T-helper 2 cell treated with Interferon-gamma antibody and Interleukin-4, amounts not matched to agents 100 ng/mL and 5 ng/mL, for 36 hours (primary cell): ENCODE results near the gene SUPT20HL1. TPM values are rescaled to one million over a fixed set of nuclear protein-coding genes. Genes with fewer than 3 reads are reported as not detected.
"Not testable (repeated sequence)": the region's sequence is repeated elsewhere in the genome, so short reads cannot be mapped to it uniquely, and the experiment has no call there.

ENCODE experiments used
- intact Hi-C: fragments of 100-400 bp; cut with micrococcal nuclease; formaldehyde crosslinking; loops from one replicate; pipeline ENCODE4 v1.15.1; 2023
- total RNA-seq: library from RNA; stranded (reverse); gene quantifications from 2 replicates; pipeline ENCODE4 v1.2.3, GENCODE V29; 2022

Gene SUPT20HL1
- total RNA-seq, 1 donor from 2014 or later: not detected

DNA sequence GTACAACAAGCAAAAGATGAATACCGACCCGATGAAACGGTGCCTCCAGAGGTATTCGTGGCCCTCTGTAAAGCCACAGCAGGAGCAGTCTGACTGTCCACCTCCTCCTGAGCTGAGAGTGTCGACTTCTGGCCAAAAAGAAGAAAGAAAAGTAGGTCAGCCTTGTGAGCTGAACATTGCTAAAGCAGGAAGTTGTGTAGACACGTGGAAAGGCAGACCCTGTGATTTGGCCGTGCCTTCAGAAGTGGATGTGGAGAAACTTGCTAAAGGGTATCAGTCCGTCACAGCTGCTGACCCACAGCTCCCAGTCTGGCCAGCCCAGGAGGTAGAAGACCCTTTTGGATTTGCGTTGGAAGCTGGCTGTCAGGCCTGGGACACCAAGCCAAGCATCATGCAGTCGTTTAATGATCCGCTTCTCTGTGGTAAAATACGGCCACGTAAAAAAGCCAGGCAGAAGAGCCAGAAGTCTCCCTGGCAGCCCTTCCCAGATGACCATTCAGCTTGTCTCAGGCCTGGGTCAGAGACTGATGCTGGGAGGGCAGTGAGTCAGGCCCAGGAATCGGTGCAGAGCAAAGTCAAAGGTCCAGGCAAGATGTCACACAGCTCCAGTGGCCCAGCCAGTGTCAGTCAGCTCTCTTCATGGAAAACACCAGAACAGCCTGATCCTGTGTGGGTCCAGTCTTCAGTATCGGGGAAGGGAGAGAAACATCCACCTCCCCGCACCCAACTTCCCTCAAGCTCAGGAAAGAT is 3.2 kb downstream of the SUPT20HL1 start:
- intact Hi-C loops: not testable (repeated sequence)

DNA sequence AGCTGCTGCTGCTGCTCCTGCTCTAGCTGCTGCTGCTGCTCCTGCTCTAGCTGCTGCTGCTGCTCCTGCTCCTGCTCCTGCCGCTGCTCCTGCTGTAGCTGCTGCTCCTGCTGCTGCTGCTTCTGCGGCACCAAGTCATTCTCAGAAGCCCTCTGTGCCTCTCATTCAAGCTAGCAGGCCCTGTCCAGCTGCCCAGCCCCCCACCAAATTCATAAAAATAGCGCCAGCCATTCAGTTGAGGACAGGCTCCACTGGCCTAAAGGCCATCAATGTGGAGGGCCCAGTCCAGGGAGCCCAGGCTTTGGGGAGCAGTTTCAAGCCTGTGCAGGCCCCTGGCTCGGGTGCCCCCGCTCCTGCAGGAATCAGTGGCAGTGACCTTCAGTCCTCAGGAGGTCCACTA is 3.9 kb downstream of the SUPT20HL1 start:
- intact Hi-C loops: no loop called here

DNA sequence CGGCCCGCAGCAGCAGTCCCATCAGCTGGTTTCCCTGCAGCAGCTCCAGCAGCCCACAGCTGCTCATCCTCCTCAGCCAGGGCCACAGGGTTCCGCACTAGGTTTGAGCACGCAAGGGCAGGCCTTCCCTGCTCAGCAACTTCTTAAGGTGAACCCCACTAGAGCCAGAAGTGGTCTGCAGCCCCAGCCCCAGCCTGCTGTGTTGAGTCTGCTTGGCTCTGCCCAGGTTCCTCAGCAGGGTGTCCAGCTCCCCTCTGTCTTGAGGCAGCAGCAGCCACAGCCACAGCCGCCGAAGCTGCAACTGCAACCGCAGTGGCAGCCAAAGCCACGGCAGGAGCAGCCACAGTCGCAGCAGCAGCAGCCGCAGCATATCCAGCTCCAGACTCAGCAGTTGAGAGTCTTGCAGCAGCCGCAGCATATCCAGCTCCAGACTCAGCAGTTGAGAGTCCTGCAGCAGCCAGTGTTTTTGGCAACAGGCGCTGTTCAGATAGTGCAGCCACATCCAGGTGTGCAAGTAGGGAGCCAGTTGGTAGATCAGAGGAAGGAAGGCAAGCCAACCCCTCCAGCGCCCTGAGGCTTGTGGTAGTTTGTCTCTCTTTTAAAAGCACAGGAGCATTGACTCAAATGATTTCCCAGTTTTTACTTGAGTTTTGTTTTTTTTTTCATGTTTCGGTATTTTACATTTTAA is 4.6 kb downstream of the SUPT20HL1 start:
- intact Hi-C loops: no loop called here

DNA sequence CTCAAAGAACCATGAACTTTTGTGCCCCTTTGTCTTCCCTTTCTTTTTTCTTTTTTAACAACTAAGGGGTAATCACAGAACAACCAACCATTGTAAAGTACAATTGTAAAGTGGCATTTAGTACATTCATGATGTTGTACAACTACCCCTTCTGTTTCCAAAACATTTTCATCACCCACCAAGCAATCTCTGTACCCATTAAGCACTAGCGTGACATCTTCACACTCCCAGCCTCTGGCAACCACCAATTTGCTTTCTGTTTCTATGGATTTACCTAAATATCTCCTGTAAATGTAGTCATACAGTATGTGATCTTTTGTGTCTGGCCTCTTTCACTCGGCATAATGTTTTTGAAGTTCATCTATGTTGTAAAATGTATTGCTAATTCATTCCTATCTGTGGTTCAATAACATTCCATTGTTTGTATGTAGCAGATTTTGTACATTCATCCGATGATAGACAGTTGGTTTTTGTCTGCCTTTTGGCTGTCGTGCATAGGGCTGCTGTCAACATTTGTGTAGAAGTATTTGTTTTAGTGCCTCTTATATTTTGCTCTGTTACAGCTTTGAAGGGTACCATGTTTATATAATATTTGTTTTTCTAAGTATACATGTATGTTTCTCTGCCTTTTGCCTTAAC is 6.4 kb downstream of the SUPT20HL1 start:
- intact Hi-C loops: not testable (repeated sequence)

DNA sequence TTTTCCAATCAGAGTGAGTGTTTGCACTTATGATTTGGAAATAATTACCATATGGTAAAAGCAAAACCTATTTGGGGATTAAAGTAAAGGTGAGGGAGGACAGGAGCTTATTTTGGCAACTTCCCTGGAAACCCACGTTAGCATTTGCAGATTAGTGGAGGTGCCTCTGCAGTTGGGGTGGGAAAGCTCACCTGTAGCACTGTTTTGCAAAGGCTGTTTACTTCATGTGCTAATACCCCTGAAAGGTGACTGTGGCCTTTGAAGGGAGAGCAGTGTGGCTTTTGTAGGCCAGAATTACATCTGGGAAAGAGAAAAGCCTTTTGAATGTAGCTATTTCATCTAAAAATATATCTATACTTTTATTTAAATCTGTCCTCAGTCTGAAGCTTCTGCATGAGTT is 9.4 kb downstream of the SUPT20HL1 start:
- intact Hi-C loops: loop anchor here (5.0 kb wide), 1 partner anchor 108 kb away; no protein-coding TSS in a partner anchor

DNA sequence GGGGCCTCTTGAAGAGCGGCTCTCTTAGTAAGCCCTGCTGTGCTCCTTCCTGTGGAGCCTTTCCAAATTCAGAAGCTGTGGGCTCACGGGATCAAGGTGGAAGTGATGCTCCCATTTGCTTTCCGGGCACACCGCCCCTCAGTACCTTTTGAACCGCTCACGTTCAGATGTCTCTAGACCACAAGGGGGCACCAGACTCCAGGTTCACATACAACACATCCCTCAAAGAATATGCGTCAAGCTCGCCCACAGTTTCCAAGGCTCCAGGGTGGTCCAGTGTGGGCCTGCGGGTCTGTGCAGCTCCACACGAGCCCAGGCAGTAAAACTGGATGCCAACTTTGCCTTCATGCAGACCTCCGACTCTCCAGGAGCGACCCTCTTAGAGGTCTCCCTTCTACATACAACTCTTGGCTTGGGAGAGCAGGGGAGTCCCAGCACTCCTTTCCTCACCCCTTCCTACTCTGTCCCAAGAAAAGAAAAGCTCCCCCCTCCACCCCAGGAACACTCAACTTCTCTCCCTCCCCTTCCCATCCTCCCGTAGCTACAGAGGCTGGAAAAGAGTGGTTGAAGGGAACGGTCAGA is 11.0 kb downstream of the SUPT20HL1 start:
- intact Hi-C loops: loop anchor here (1.0 to 5.0 kb wide), 3 partner anchors 109 to 190 kb away; no protein-coding TSS in a partner anchor

DNA sequence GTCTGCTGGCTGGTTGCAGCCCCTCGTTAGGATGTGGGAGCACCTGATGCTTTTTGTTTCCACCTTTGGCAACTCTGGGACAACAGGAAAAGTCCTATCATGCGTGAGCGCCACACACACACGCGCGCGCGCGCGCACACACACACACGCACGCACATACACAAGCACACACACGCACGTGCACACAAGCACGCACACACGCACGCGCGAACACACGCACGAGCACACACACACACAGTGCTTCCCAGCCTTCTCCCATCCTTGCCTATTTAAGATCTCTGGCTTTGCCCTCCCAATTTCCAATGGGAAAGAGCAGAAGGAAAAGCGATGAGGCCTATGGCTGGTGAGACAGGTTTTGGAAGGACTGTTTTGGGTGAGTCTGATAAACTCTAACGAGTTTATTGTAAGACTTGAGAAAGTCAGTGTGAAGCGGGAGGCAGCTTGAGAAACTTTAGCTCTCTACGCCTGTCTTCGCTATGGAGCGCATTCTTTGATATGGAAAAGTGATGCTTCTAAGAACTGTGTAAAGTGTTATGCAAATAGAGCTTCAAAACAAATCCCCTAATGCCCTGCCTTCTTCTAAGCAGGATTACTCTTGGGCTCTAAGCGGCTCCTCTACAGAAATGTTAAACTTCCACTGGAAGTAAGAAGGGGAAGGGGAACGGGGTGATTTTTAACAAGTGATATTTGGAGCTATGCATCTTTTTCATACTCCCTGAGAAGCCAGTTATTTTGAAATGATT is 11.8 kb downstream of the SUPT20HL1 start:
- intact Hi-C loops: loop anchor here (5.0 kb wide), 1 partner anchor 110 kb away; no protein-coding TSS in a partner anchor

DNA sequence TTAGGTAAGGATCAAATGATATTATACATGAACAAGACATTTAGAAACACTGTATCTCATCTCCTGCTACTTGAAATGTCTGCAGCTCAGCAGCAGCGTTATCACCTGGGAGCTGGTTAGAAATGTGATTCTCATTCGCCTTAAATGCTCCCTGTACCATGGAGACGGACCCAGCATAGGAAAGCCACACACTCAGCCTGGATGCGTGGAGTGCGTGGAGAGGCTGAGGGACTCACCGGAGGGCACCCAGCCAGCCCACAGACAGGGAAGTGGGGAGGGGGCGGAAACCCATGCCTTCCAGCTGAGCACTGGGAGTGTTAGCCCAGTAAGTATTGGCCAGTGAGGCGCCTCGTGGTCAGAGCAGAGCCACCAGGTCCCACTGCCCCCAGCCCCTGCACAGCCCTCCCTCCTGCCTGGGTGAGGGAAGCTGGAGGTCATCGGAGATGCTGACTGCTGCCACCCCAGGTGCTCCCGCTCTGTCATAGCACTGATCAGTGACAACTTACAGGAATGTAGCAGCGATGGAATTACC is 15.2 kb downstream of the SUPT20HL1 start:
- intact Hi-C loops: no loop called here

DNA sequence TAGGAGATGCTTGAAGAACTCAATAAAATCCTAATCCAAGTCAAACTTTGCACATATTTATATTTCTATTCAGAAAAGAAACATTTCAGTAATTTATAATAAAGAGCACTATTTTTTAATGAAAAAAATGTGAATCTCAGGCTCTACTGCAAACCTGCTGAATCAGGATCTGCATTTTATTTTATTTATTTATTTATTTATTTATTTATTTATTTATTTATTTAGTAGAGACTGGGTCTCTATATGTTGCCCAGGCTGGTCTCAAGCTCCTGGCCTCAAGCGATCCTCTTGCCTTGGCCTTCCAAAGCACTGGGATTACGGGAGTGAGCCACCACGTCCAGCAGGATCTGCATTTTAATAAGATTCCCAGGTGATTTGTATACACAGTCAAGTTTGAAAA is 16.0 kb downstream of the SUPT20HL1 start:
- intact Hi-C loops: no loop called here

DNA sequence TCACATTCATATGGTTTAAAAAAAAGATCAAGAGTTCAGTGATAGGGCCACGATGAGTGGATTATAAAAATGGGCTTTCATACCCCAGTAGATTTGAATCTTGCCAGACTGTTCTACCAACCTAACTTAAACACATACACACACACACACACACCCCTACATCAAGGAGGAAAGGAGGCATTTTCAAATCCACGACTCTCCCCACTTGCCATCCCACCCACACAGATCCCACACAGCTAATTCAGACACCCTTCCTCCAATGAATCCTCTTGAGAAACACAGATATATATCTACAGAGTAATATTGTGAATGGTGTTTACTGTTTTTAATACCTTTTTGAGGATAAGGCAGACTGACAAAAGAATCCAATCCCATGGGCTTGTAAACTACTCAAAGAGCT is 16.8 kb downstream of the SUPT20HL1 start:
- intact Hi-C loops: no loop called here

DNA sequence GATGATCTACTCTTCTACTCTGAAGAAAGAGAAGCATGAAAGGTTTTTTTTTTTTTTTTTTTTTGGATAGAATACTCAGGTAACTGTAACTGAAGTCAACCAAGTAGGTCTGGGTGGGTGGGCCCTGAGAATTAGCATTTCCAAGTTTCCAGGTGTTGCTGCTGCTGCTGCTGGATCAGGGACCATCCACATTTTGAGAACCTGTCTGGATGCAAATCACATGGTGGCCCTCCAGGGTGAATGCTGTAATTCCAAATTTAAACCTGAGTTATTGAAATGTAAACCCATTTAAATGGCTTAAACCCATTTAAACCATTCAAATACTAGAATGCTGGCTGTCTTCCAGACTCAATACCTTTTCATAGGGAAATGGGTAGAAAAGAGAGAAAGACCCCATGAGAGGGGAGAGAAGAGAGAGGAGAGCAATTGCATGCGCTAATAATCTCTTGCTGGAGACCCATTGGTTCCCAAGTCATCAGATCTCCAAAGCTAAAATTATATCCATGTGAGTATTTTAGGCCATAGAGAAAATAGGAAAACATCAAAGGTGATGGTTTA is 17.6 kb downstream of the SUPT20HL1 start:
- intact Hi-C loops: no loop called here

DNA sequence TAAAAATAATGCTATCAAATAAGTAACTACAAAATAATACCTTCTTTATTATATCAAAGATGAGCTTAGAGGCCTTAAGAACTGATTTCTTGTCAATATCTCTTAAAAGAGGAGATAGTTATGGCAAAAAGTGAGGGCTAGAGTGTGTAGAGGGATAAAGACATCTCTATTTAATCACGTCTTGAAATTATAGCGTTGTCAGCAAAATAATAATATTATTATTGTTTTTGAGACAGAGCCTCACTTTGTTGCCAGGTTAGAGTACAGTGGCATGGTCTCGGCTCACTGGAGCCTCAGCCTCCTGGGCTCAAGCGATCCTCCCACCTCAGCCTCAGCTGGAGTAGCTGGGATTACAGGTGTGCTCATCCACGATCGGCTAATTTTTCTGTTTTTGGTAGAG is 18.3 kb downstream of the SUPT20HL1 start:
- intact Hi-C loops: no loop called here

DNA sequence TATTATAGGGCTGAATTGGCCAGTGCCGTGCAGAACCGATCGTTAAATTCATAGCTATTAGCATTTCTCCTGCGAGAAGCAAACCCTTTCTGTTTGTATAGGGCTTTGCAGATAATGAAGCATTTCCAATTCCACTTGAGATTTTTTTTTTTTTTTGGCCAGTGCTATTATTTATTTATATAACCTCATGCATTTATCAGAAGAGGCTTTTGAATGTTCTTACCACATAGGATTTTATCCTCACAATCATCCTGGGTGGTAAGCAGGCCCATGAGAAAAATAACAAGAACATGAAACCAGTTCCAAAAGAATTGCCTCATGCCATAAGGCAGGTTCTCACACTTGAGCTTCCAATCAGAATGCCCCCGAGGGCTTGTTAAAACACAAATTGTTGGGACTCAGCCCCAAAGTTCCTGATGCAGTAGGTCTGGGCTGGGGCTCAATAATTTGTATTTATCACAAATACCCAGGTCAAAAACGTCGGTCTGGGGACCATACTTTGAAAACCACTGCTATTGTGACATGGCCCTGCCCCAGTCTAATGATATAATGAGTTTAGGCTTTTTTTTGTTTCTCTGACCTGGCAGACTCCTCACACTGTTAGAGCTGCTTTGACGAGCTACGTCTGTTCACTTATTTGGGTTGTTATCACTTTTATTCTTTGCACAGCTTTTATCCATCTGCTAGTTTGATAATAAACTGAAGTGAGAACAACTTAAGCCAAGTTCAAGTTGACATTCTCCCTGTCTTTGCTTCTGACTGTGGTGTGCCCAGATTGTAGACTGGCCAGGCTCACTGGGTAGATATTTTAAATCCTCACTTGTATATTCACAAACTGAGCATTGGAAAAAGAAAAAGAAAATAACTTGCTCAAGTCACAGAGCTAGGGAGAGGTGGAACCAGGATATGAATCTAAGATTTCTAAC is 20.1 kb downstream of the SUPT20HL1 start:
- intact Hi-C loops: no loop called here

DNA sequence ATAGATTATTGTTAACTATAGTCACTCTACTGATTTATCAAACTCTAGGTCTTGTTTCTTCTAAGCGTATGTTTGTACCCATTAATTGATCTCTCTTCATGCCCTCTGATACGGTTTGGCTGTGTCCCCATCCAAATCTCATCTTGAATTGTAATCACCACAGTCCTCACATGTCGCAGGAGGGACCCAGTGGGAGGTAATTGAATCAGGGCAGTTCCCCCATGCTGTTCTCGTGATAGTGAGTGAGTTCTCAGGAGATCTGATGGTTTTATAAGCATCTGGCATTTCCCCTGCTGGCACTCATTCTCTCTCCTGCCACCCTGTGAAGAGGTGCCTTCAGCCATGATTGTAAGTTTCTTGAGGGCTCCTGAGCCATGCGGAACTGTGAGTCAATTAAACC is 21.9 kb downstream of the SUPT20HL1 start:
- intact Hi-C loops: not testable (repeated sequence)

DNA sequence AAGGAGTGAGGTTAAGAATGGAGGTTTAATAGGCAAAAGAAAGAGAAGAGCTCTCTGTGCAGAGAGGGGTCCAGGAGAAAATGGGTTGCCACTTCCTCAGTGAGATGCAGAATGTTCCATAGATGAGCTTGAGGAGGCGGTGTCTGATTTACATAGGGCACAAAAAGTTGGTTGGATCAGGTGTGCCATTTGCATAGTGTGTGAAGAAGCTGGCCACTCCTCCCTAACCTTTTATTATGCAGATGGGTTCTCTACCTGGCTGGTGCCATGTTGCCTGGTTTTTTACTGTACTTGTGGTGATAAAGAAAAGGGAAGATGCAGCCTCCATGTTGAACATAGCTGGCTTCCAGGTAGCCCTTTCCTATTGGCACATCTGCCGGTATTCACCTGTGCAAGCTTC is 27.3 kb downstream of the SUPT20HL1 start:
- intact Hi-C loops: no loop called here

DNA sequence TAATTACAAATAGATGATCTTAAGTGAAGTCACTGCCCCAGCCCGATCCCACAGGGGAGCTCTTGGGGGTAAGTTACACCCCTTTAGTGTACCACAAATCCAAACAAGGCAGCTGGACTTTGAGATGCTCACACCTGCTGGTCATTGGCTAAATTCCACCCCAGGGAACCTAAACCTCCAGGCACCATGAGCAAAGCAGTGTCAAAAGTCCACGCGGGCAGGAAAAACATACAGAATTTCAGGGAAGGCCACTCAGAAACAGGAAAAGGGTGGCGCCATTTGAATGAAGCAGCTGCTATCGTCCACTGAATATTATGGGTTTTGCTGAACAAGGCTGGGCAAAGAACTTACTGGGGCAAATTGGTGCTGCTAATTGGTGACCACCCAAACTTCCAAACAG is 30.9 kb downstream of the SUPT20HL1 start:
- intact Hi-C loops: loop anchor here (10.0 kb wide), 1 partner anchor 753 kb away; no protein-coding TSS in a partner anchor

DNA sequence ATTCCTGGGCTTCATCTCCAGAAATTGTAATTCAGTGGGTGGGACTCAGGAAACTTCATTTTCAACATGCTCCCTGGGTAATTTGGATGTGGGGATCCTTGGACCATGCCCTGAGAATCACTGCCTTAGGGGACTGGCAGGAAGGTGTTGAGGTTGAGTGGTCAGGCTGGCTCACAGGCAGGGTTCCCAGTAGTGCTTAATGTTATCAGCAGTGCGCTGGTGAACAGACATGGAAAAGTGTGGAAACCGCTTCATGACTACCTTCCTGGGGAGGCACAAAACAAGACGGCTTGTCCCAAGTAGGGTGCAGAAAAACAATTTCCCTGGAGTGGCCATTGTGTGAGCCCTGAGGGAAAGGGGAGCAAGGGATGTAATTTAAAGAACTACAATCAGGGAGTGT is 31.4 kb downstream of the SUPT20HL1 start:
- intact Hi-C loops: loop anchor here (10.0 kb wide), 1 partner anchor 753 kb away; no protein-coding TSS in a partner anchor

DNA sequence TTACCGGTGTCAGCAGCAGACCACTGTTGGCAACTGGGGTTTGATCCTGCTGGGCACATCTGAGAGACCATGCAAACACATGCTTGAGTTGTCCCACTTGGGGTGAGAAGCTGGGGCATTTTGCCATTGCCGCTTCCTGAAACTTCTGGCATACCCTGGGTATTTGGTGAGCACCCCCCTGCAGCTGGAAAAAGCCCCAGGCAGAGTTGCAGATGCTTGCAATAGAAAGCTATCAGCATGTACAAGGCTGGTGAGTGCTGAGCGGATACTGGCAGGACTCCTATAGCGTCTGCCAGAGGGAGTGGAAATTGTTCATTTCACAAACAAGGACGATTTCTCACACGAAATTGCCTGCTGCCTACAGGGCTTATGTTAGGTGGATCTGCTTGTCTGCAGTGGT is 32.3 kb downstream of the SUPT20HL1 start:
- intact Hi-C loops: loop anchor here (10.0 kb wide), 1 partner anchor 752 kb away; no protein-coding TSS in a partner anchor

DNA sequence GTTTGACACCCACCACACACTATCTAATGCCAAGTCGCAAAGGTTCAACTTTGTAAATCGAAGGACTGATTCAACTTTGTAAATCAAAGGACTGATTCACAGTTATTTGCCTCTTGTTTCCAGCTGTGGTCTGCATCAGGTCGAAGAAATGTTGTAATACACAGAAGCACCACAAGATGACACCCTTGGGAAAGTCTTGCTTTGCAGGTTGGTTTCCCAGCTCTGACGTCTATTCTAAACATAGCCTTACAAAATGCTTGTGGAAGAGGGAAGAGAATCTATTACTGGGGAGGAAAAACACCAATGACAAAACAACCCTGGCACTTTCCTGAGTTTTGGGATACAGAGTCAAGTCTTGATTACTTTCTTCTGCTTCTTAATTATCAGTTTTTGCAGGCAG is 35.3 kb downstream of the SUPT20HL1 start:
- intact Hi-C loops: loop anchor here (1.0 to 10.0 kb wide), 4 partner anchors 104 to 749 kb away; partner anchors contain the start of gene POLA1
